NCI-H1436 treated with DMSO at 0.1 percent for 48 hours (cell line): Measurements from ENCODE around the gene CEP70.
"Not testable (repeated sequence)": the region's sequence is repeated elsewhere in the genome, so short reads cannot be mapped to it uniquely, and the experiment has no call there.

Experiments
- DNase-seq: peaks from one replicate; lab custom pipeline; 2025; lab: John Stamatoyannopoulos, UW

CEP70 gene

DNA sequence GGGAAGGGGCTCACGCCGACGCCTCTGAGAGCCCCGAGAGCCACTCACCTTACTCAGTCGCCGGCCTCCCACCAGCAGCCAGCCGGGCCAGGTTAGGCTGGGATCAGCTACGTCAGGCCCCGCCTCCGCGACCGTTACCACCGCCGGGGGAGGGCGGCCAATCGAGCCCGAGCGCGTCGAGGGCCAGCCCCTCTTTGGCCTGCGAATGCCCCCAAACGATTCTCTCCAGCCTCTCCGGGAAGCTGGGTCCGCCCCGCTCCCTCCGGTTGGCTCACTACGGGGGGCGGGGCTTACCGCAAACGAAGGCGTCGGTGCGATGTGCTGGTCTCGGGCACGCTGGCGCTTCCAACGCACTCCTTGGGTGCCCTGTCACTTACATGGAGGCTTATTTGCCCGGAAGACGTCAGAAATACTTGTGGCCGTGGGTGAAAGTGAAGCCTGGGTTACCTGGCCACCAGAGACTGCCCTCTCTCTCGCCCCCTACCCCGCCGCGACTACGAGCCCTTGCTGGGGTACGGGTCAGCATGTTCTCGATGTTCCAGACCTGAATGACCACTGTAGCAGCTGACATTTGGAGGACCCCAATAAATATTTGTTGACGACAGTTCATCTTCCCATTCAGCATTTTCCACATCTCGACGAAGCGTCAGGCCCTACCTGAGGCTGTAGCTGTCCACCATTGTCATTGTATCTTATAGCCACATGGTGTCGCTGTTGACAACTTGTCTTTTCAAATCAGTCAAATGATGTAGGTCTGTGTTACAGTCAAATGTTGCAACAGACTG lies at the start of gene CEP70:
TSS of gene CEP70 (minus strand) at position 111 of the 785 bp plus-strand sequence. CDS start 21,333 bp downstream, outside the sequence.
- no peak for DNase-seq

DNA sequence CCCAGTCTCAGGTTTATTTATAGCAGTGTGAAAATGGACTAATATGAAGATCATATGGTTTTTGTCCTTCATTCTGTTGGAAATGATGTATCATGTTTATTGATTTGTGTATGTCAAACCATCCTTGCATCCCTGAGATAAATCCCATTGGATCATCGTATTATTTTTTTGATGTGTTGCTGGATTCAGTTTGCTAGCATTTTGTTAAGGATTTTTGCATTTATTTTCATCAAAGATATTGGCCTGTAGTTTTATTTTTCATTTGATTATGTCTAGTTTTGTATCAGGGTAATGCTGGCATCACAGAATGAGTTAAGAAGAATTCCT lies 48.8 kb upstream of the CEP70 start:
- DNase-seq, result no peak

DNA sequence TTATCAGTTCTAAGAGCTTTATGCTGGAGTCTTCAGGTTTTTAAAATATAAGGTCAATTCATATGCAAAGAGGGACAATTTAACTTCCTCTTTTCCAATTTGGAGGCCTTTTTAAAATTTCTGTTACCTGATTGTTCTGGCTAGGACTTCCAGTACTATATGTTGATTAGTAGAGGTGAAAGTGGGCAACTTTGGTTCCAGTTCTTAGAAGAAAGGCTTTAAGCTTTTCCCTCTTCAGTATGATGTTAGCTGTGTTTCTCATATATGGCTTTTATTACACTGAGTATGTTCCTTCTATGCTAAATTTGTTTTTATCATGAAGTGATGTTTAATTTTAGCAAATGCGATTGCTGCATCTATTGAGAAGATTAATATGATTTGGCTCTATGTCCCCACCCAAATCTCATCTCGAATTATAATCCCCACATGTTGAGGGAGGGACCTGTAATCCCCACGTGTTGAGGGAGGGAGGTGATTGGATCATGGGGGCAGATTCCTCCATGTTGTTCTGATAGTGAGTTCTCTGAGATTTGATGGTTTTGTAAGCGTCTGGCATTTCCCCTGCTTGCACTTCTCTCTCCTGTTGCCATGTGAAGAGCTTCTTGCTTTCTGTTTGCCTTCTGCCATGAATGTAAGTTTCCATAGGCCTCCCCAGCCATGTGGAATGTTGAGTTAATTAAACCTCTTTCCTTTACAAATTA lies 48.3 kb upstream of the CEP70 start:
- no peak for DNase-seq

DNA sequence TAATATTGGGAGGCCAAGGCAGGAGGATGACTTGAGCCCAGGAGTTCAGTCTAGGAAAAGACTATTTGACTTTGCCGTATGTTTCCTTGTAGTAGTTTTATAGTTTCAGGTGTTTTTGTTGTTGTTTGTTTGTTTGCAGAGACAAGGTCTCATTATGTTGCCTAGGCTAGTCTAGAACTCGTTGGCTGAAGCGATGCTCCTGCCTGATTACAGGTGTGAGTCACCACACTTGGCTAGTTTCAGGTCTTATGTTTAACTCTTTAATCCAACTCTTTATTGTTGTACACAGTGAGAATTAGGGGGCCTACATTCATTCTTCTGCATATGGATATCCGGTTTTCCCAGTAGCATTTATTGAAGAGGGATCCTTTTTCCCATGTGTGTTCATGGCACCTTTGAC lies 46.5 kb upstream of the CEP70 start:
- no peak for DNase-seq

- no peak for DNase-seq
Observed at GRCh38 chr3:138638641-138639040, 44.6 kb upstream of the CEP70 start.

- DNase-seq, result no peak
Observed at GRCh38 chr3:138629526-138629925, 35.5 kb upstream of the CEP70 start.

DNA sequence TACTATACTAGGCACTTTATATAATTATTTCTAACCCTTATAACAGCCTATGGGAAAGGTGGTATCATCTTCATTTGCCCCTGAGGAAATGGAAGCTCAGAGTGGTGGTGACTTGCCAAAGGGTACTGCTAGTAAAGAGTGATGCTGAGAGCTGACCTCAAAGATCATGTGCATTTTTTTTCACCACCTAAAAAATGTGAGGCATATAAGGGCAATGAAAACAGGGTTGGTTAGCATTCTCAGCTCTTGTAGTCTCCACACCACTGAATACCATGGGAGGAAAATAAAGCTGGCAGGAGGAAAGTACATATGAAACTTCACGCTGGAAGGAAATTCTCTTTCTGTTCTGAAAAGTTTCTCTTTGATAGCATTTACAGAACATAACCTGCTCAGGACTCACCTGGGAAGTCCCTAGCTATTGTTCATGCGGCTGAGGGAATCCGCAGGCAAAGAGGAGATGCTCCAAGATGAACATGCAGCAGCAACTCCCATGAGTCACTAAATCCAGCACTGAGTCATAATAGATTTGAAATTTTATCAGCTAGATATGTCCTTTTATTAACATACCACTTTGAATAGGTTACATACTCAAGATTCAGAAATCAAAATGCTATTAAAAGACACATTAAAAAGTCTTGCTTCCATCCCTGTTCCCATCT lies 31.8 kb upstream of the CEP70 start:
- no peak for DNase-seq

DNA sequence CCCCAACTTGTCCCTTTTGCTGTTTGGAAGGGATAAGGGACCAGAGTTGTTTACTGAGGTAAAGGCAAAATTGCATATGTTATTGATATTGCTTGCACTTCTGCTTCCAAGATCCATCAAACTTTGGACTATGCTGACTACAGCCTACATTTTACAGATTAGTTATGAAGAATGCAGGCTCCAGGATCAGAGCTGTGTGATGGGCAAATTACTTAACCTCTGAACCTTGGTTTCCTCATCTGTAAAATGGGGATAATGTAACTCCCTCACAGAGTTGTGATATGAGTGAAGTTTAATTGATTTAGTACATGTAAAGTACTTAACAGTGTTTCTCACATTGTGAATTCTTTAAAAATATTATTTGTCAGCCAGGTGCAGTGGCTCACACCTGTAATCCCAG lies 30.5 kb upstream of the CEP70 start:
- DNase-seq, result no peak

GRCh38 chr3:138620431-138620830 lies 26.4 kb upstream of the CEP70 start:
- no peak for DNase-seq

DNA sequence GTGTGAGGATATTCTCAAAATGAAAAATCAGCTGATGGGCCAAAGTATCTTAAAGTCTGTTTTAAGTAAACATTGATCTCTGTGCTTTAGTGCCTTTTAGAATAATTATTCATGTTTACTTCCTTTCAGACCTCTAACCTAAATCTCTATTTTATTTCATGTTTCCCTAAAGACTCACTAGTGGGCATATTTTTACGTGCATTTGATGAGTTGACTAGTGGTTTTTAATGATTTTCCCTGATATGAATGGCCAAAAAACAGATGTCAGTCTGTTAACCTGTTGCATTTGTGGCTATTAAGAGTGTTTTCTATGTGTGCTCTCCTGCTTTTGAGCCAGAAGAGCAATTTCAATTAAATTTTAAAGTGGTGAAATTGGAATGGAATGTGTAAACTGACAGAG lies 21.4 kb upstream of the CEP70 start:
- no peak for DNase-seq

GRCh38 chr3:138609898-138610266 lies 15.8 kb upstream of the CEP70 start:
- no peak for DNase-seq

GRCh38 chr3:138608322-138609135 lies 14.5 kb upstream of the CEP70 start, which contains the start of gene FAIM:
Gene FAIM (plus strand): TSS chr3:138608771. CDS start chr3:138619727, 10,956 bp downstream.
- DNase-seq, result peak; percentile 23

GRCh38 chr3:138604106-138604595 lies 10.1 kb upstream of the CEP70 start:
- DNase-seq, result not testable (repeated sequence)

DNA sequence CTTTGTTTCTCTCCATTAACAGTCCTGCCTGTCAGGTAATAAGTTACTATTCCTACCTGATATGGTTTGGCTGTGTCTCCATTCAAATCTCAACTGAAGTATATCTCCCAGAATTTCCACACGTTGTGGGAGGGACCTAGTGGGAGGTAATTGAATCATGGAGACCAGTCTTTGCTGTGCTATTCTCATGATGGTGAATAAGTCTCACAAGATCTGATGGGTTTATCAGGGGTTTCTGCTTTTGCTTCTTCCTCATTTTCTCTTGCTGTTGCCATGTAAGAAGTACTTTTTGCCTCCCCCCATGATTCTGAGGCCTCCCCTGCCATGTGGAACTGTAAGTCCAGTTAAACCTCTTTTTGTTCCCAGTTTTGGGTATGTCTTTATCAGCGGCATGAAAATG lies 7.6 kb upstream of the CEP70 start:
- DNase-seq, result not testable (repeated sequence)

- DNase-seq, result no peak
Observed at GRCh38 chr3:138600100-138600745, 6.2 kb upstream of the CEP70 start.

DNA sequence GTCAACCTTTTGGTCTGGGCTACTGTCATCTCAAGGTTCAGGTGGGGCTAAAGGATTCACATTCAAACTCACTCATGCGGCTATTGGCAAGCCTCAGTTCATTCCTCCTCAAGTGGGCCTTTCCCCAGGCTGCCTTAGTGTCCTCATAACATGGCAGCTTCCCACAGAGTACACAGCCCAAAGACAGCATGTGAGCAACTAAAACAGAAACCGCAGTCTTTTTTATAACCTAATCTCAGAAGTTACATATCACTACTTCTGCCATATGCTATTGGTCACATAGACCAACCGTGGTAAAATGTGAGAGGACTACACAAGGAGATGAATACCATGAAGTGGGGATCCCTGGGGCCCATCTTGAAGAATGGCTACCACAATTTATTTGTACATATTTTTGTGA lies 4.5 kb upstream of the CEP70 start:
- DNase-seq, result no peak

DNA sequence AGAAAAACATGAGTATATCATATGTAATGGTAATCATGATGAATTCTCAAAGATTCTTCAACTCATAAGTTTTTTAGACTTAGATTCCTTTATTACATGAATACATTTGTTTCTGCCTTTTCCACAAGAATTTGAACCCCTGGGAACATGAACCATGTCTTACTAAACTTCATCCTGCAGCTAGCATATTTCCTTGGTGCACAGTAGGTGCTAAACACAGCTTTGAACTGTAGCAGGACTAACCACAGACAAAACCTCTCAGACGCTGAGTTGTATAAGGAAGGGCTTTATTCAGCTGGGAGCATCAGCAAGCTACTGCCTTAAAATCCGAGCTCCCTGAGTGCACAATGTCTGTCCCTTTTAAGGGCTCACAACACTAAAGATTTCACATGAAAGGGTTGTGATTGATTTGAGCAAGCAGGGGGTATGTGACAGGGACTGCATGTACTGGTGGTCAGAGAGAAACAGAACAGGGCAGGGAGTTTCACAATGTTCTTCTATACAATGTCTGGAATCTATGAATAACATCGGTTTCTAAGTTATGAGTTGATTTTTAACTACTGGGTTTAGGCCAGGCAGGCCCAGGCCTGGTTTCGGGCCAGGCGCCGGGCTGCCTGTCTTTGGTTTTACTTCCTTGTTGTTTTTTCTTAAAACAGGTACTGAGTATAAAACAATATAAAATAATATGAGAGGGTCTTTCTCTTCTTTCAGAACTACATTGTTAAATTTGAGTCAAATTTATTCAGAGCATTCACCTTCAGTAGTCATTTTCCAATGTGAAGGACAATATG lies 3.3 kb upstream of the CEP70 start:
- DNase-seq, result not testable (repeated sequence)

DNA sequence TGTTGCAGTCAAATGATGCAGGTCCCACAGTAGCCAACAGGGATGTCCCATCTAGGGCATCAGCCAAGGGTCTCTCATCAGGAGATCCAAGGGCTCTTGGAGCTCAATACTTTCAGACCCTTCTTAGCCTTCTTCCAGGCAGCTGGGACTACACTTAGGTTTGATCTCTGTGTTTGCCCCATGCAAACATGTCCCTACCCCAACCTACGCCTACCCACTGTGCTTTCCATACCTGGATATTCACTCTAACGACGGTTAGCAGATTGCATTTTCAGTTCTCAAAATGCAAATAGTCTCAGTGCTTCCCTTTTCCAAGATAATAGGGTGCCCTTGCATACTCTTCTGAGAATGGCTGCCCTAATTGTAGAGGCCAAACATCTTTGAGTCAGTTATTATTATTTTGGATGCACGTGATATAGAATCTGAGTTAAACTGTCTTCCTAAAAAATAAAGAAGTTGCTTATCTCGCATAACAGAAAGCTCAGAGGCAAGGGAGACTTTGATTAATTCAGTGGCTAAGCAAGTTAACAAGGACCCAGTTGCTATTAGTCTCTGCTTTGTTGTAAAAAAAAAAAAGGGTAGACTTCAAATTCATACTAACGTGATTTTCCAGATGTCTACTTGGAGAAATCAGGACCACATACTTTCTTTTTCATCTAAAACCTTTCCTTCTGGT lies 1.0 kb upstream of the CEP70 start:
- no peak for DNase-seq

DNA sequence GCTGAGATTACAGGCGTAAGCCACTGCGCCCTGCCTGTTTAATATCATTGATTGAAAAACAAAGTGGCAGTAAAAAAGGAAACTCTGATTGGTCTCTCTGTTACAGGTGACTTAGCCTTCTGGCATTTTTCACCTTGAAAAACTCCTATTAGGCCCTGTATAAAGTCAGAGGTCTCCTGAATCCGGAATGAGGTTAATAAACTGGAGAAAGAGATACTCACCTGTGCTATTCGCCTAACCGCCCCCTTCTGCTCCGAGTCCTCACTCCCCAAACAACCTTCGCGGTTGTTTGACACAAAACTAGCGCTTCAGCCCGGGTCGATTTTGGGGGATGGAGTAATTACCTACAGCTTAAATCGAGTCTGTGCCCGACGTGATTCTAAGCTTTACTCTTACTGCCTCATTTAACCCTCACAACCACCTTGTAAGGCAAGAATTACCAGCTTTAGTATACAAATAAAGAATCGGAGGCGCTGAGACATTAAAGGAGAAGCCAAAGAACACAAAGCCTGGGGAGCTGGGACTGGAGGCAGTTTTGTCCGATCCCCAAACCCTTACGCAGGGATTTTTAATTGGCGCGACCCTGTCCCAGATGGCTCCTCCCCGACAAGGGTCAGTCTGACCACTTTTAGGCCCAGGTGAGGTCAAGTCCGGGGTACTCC lies 441 bp downstream of the CEP70 start:
- DNase-seq, result no peak

GRCh38 chr3:138591392-138591791 lies 2.7 kb downstream of the CEP70 start:
- DNase-seq, result no peak
